ENCODE measurements around the gene CISH.

The CISH gene

GRCh38 chr3:50635066-50635465, 23.5 kb upstream of the CISH start:
- Histone ChIP-seq H3K36me3 (ENCODE audit: insufficient read depth, low read length) (peaks cover 8% of the 10 kb centered on the region), H3K27me3 (ENCODE audit: control insufficient read depth, insufficient read depth, low read length) (no peaks in the 10 kb centered on the region), H3K9ac (ENCODE audit: low read depth, low read length) (no peak overlapping the region), H3K4me3 (ENCODE audit: low read length) (no peak overlapping the region), H3K9me3 (replicated peaks; ENCODE audit: low read length) (no peaks in the 10 kb centered on the region), H3K4me1 (ENCODE audit: control insufficient read depth, insufficient read depth, low read length) (peaks cover 68% of the 10 kb centered on the region), H3K4me2 (ENCODE audit: low read length) (no peak overlapping the region)

- no peak overlapping the region for H3K9ac ChIP-seq (ENCODE audit: low read depth, low read length)
- H3K4me3 ChIP-seq (ENCODE audit: low read length): no peak overlapping the region
- H3K27me3 ChIP-seq (ENCODE audit: control insufficient read depth, insufficient read depth, low read length): no peaks in the 10 kb centered on the region
- H3K4me2 ChIP-seq (ENCODE audit: low read length): no peak overlapping the region
- H3K4me1 ChIP-seq (ENCODE audit: control insufficient read depth, insufficient read depth, low read length): peaks cover 68% of the 10 kb centered on the region
- H3K9me3 ChIP-seq (replicated peaks; ENCODE audit: low read length): no peaks in the 10 kb centered on the region
- H3K36me3 ChIP-seq (ENCODE audit: insufficient read depth, low read length): peaks cover 8% of the 10 kb centered on the region
Measured at GRCh38 chr3:50633230-50633790, 21.7 kb upstream of the CISH start.

- Histone ChIP-seq H3K4me2 (ENCODE audit: low read length) (no peak overlapping the region), H3K4me3 (ENCODE audit: low read length) (no peak overlapping the region), H3K9ac (ENCODE audit: low read depth, low read length) (no peak overlapping the region), H3K4me1 (ENCODE audit: control insufficient read depth, insufficient read depth, low read length) (peaks cover 68% of the 10 kb centered on the region), H3K9me3 (replicated peaks; ENCODE audit: low read length) (no peaks in the 10 kb centered on the region), H3K27me3 (ENCODE audit: control insufficient read depth, insufficient read depth, low read length) (no peaks in the 10 kb centered on the region), H3K36me3 (ENCODE audit: insufficient read depth, low read length) (peaks cover 8% of the 10 kb centered on the region)
Measured at GRCh38 chr3:50632450-50632849, 20.9 kb upstream of the CISH start.

- H3K36me3 ChIP-seq (ENCODE audit: insufficient read depth, low read length): peaks cover 8% of the 10 kb centered on the region
- H3K9me3 ChIP-seq (replicated peaks; ENCODE audit: low read length): no peaks in the 10 kb centered on the region
- no peak overlapping the region for H3K4me2 ChIP-seq (ENCODE audit: low read length)
- H3K4me3 ChIP-seq (ENCODE audit: low read length): no peak overlapping the region
- H3K4me1 ChIP-seq (ENCODE audit: control insufficient read depth, insufficient read depth, low read length): peaks cover 75% of the 10 kb centered on the region
- no peak overlapping the region for H3K9ac ChIP-seq (ENCODE audit: low read depth, low read length)
- H3K27me3 ChIP-seq (ENCODE audit: control insufficient read depth, insufficient read depth, low read length): no peaks in the 10 kb centered on the region
Measured at GRCh38 chr3:50630877-50631276, 19.3 kb upstream of the CISH start.

GRCh38 chr3:50630394-50630793, 18.8 kb upstream of the CISH start:
- H3K4me3 ChIP-seq (ENCODE audit: low read length): no peak overlapping the region
- H3K36me3 ChIP-seq (ENCODE audit: insufficient read depth, low read length): peaks cover 8% of the 10 kb centered on the region
- H3K4me2 ChIP-seq (ENCODE audit: low read length): no peak overlapping the region
- no peaks in the 10 kb centered on the region for H3K9me3 ChIP-seq (replicated peaks; ENCODE audit: low read length)
- H3K9ac ChIP-seq (ENCODE audit: low read depth, low read length): no peak overlapping the region
- no peaks in the 10 kb centered on the region for H3K27me3 ChIP-seq (ENCODE audit: control insufficient read depth, insufficient read depth, low read length)
- peaks cover 79% of the 10 kb centered on the region for H3K4me1 ChIP-seq (ENCODE audit: control insufficient read depth, insufficient read depth, low read length)

GRCh38 chr3:50628601-50629000, 17.0 kb upstream of the CISH start:
- H3K9ac ChIP-seq (ENCODE audit: low read depth, low read length): peak overlapping the region; percentile 65
- H3K4me1 ChIP-seq (ENCODE audit: control insufficient read depth, insufficient read depth, low read length): peaks cover 97% of the 10 kb centered on the region
- H3K4me2 ChIP-seq (ENCODE audit: low read length): peak overlapping the region; percentile 77
- no peaks in the 10 kb centered on the region for H3K27me3 ChIP-seq (ENCODE audit: control insufficient read depth, insufficient read depth, low read length)
- H3K36me3 ChIP-seq (ENCODE audit: insufficient read depth, low read length): peaks cover 8% of the 10 kb centered on the region
- H3K9me3 ChIP-seq (replicated peaks; ENCODE audit: low read length): no peaks in the 10 kb centered on the region
- no peak overlapping the region for H3K4me3 ChIP-seq (ENCODE audit: low read length)

- Histone ChIP-seq H3K27me3 (ENCODE audit: control insufficient read depth, insufficient read depth, low read length) (no peaks in the 10 kb centered on the region), H3K4me2 (ENCODE audit: low read length) (peak overlapping the region; percentile 77), H3K9ac (ENCODE audit: low read depth, low read length) (peak overlapping the region; percentile 65), H3K36me3 (ENCODE audit: insufficient read depth, low read length) (peaks cover 8% of the 10 kb centered on the region), H3K4me1 (ENCODE audit: control insufficient read depth, insufficient read depth, low read length) (peaks cover 91% of the 10 kb centered on the region), H3K9me3 (replicated peaks; ENCODE audit: low read length) (no peaks in the 10 kb centered on the region), H3K4me3 (ENCODE audit: low read length) (peak overlapping the region; percentile 48)
Measured at GRCh38 chr3:50627407-50628051, 16.0 kb upstream of the CISH start.

GRCh38 chr3:50626401-50626800, 14.8 kb upstream of the CISH start:
- Histone ChIP-seq H3K9me3 (replicated peaks; ENCODE audit: low read length) (no peaks in the 10 kb centered on the region), H3K4me1 (ENCODE audit: control insufficient read depth, insufficient read depth, low read length) (peaks cover 80% of the 10 kb centered on the region), H3K4me3 (ENCODE audit: low read length) (no peak overlapping the region), H3K27me3 (ENCODE audit: control insufficient read depth, insufficient read depth, low read length) (no peaks in the 10 kb centered on the region), H3K36me3 (ENCODE audit: insufficient read depth, low read length) (peaks cover 13% of the 10 kb centered on the region), H3K9ac (ENCODE audit: low read depth, low read length) (no peak overlapping the region), H3K4me2 (ENCODE audit: low read length) (no peak overlapping the region)

GRCh38 chr3:50625231-50626182, 13.9 kb upstream of the CISH start:
- Histone ChIP-seq H3K4me2 (ENCODE audit: low read length) (no peak overlapping the region), H3K36me3 (ENCODE audit: insufficient read depth, low read length) (peaks cover 8% of the 10 kb centered on the region), H3K9ac (ENCODE audit: low read depth, low read length) (no peak overlapping the region), H3K27me3 (ENCODE audit: control insufficient read depth, insufficient read depth, low read length) (no peaks in the 10 kb centered on the region), H3K4me1 (ENCODE audit: control insufficient read depth, insufficient read depth, low read length) (peaks cover 79% of the 10 kb centered on the region), H3K4me3 (ENCODE audit: low read length) (no peak overlapping the region), H3K9me3 (replicated peaks; ENCODE audit: low read length) (no peaks in the 10 kb centered on the region)

GRCh38 chr3:50624634-50625033, 13.1 kb upstream of the CISH start:
- Histone ChIP-seq H3K4me1 (ENCODE audit: control insufficient read depth, insufficient read depth, low read length) (peaks cover 79% of the 10 kb centered on the region), H3K9me3 (replicated peaks; ENCODE audit: low read length) (no peaks in the 10 kb centered on the region), H3K36me3 (ENCODE audit: insufficient read depth, low read length) (peaks cover 6% of the 10 kb centered on the region), H3K4me3 (ENCODE audit: low read length) (no peak overlapping the region), H3K9ac (ENCODE audit: low read depth, low read length) (no peak overlapping the region), H3K27me3 (ENCODE audit: control insufficient read depth, insufficient read depth, low read length) (no peaks in the 10 kb centered on the region), H3K4me2 (ENCODE audit: low read length) (peak overlapping the region; percentile 66)

- H3K4me1 ChIP-seq (ENCODE audit: control insufficient read depth, insufficient read depth, low read length): peaks cover 81% of the 10 kb centered on the region
Measured at GRCh38 chr3:50623840-50624474, 12.4 kb upstream of the CISH start.

More at GRCh38 chr3:50623840-50624474, 12.4 kb upstream of the CISH start:
- no peak overlapping the region for H3K9ac ChIP-seq (ENCODE audit: low read depth, low read length)
- H3K27me3 ChIP-seq (ENCODE audit: control insufficient read depth, insufficient read depth, low read length): no peaks in the 10 kb centered on the region
- H3K4me3 ChIP-seq (ENCODE audit: low read length): peak overlapping the region; percentile 25
- peak overlapping the region; percentile 66 for H3K4me2 ChIP-seq (ENCODE audit: low read length)
- H3K36me3 ChIP-seq (ENCODE audit: insufficient read depth, low read length): peaks cover 6% of the 10 kb centered on the region
- H3K9me3 ChIP-seq (replicated peaks; ENCODE audit: low read length): no peaks in the 10 kb centered on the region

Measured in skeletal muscle satellite cell (primary cell).